Prostate gland (tissue), 2 donors: ENCODE results near the gene LIPT2. TPM values are rescaled to one million over a fixed set of nuclear protein-coding genes. Genes with fewer than 3 reads are reported as not detected.
A peak's percentile ranks its signal among the peaks of the same experiment; 100 is the strongest.
"Not testable (repeated sequence)": the region's sequence is repeated elsewhere in the genome, so short reads cannot be mapped to it uniquely, and the experiment has no call there.

ENCODE experiments used
- DNase-seq: peaks from one replicate; pipeline ENCODE4 v3.0.0-alpha.2; 2019; ENCODE audit warnings: low spot score
- H3K27ac ChIP-seq, 2 donors: fragments of 200-600 bp; sonication (generic); 2 replicates each; pipeline ENCODE4 v1.5.1; 2017 to 2019
- H3K27me3 ChIP-seq: fragments of 200-600 bp; sonication (generic); replicated peaks from 2 replicates; pipeline ENCODE4 v1.5.1; 2019; ENCODE audit not compliant: insufficient read depth
- H3K36me3 ChIP-seq, 2 donors: fragments of 200-600 bp; sonication (generic); 1 replicate in 1 of 2; 2 replicates in 1 of 2; pipeline versions ENCODE4 v1.5.1 to v1.8.1; 2017 to 2019
- H3K4me1 ChIP-seq: fragments of 200-600 bp; sonication (generic); replicated peaks from 2 replicates; pipeline ENCODE4 v1.5.1; 2019
- H3K4me3 ChIP-seq, 2 donors: fragments of 200-600 bp; sonication (generic); 2 replicates each; pipeline ENCODE4 v1.5.1; 2017 to 2019
- H3K9me3 ChIP-seq: fragments of 200-600 bp; sonication (generic); 2 replicates; pipeline ENCODE4 v1.5.1; 2017
- CTCF ChIP-seq, 4 experiments: fragments of 200-600 bp in 2 of 4; fragments of 450-650 bp in 2 of 4; sonication (generic) in 2 of 4; IDR thresholded peaks; 1 replicate in 3 of 4; 2 replicates in 1 of 4; pipeline ENCODE4 v1.5.1; 2016 to 2019; ENCODE audit warnings: antibody characterized with exemption in 4 of 4, mild to moderate bottlenecking in 2 of 4, moderate library complexity in 2 of 4
- POLR2A ChIP-seq: fragments of 450-650 bp; IDR thresholded peaks from one replicate; pipeline ENCODE4 v1.6.1; 2016; ENCODE audit warnings: antibody characterized with exemption, mild to moderate bottlenecking
- POLR2AphosphoS5 ChIP-seq: sonication (generic); formaldehyde crosslinking; IDR thresholded peaks from one replicate; pipeline ENCODE4 v1.6.1; 2017; ENCODE audit warnings: antibody characterized with exemption
- WGBS: methylation state at CpG from one replicate; pipeline ENCODE4 v1.1.5; 2018; 5-methylcytosine and 5-hydroxymethylcytosine counted together
- intact Hi-C: fragments of 100-400 bp; cut with DNase I; formaldehyde crosslinking; loops from one replicate; pipeline ENCODE4 v1.14.2; 2022
- total RNA-seq, 2 donors: library from RNA; depleted of rRNA; stranded (reverse); fragments of >200 nt; gene quantifications; one replicate each; pipeline ENCODE4 v1.1.0, GENCODE V29; 2016

Gene LIPT2
- total RNA-seq, 2 donors from 2014 or later: 17.5 to 25.4 TPM

DNA sequence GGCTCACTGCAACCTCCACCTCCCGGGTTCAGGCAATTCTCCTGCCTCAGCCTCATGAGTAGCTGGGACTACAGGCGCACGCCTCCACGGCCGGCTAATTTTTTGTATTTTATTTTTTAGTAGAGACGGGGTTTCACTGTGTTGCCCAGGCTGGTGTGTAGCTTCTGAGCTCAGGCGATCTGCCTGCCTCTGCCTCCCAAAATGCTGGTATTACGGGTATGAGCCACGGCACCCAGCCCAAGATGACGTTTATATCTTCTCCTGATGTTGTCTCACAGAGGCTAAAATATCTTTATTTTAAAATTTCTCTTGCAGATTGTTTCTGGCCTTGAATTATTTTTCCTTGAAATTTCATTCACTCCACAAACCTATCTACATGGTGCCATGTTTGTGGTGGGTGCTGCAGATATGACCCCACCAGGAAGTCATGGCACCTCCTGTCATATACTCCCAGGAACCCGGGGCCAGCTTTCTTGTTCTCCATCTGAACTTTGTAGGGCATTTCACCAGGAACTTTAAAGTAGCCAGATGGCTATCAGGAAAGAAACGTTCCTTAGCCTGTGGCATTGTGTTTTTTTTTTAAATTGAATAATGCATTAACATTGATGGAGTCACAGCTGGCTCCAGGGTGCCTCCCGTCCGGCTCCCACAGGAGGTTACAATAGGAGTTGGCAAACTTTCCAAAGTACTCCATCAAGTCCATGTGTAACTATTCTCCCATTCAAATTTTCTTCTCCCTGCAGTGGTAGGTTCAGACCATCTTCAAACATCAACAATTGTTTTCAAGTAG, 42.0 kb upstream of the LIPT2 start:
- TF ChIP-seq POLR2AphosphoS5 (no peak), CTCF (IDR thresholded peaks at IDR 0.05) (no peak), POLR2A (no peak)
- no peak overlapping the region for H3K27ac ChIP-seq
- intact Hi-C loops: no loop called here
- H3K9me3 ChIP-seq: no peaks in the 10 kb centered on the region
- no peak for DNase-seq
- H3K4me3 ChIP-seq: no peak overlapping the region
- WGBS: 62% methylated on average over 14 of the region's 14 CpGs
- H3K4me1 ChIP-seq: no peaks in the 10 kb centered on the region
- no peaks in the 10 kb centered on the region for H3K36me3 ChIP-seq
- H3K27me3 ChIP-seq: no peaks in the 10 kb centered on the region

DNA sequence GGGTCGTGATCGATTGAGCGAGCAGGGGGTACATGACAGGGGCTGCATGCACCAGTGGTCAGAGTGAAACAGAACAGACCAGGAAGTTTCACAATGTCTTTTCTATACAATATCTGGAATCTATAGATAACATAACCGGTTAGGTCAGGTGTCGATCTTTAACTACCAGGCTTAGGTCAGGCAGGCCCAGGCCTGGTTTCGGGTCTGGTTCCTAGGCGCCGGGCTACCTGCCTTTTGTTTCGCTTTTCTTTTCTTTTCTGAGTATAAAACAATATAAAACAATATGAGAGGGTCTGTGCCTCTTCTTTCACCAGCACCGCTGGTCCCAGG, 41.4 kb upstream of the LIPT2 start:
- intact Hi-C loops, DNase-seq, H3K27me3 ChIP-seq, H3K36me3 ChIP-seq, H3K27ac ChIP-seq, H3K4me3 ChIP-seq, H3K4me1 ChIP-seq, H3K9me3 ChIP-seq: not testable (repeated sequence)
- WGBS: 69% methylated on average over 10 of the region's 10 CpGs

DNA sequence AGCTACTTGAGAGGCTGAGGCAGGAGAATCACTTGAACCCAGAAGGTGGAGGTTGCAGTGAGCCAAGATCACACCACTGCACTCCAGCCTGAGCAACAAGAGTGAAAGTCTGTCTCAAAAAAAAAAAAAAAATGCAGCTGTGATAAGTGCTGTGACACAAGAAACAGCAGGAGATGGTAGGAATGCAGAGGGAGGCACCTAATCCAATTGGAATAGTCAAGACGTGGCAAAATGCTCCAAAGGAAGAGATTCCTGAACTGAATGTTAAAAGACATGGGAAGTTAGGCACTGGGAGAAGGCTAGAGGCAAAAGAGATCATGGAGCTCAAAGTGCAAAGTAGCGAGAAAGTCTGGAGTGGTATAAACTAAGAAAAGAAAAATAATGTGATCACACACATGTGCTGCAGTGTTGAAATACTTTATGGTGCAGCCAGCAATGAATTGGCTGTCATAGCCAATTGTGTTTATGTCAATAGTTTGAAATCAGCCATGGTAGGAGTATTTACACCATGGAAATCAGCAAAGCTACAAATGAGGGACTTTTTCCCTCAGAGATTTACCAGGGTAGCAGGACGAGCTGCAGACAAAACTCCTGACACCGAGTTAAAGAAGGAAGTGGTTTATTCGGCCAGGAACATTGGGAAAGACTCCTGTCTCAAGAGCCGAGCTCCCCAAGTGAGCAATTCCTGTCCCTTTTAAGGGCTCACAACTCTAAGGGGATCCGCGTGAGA, 40.9 kb upstream of the LIPT2 start:
- no peaks in the 10 kb centered on the region for H3K4me1 ChIP-seq
- no peaks in the 10 kb centered on the region for H3K36me3 ChIP-seq
- intact Hi-C loops: no loop called here
- 56% methylated on average over 8 of the region's 8 CpGs for WGBS
- H3K27ac ChIP-seq: no peak overlapping the region
- no peak overlapping the region for H3K4me3 ChIP-seq
- DNase-seq: no peak
- TF ChIP-seq POLR2AphosphoS5 (no peak), POLR2A (no peak), CTCF (IDR thresholded peaks at IDR 0.05) (no peak)
- no peaks in the 10 kb centered on the region for H3K9me3 ChIP-seq
- H3K27me3 ChIP-seq: no peaks in the 10 kb centered on the region

GRCh38 chr11:74533421-74533820, 39.9 kb upstream of the LIPT2 start:
- H3K4me1 ChIP-seq: no peaks in the 10 kb centered on the region
- intact Hi-C loops: no loop called here
- DNase-seq: no peak
- H3K27me3 ChIP-seq: no peaks in the 10 kb centered on the region
- H3K9me3 ChIP-seq: no peaks in the 10 kb centered on the region
- no peaks in the 10 kb centered on the region for H3K36me3 ChIP-seq
- TF ChIP-seq POLR2AphosphoS5 (no peak), CTCF (IDR thresholded peaks at IDR 0.05) (no peak), POLR2A (no peak)
- WGBS: 85% methylated on average over 9 of the region's 9 CpGs
- no peak overlapping the region for H3K27ac ChIP-seq
- no peak overlapping the region for H3K4me3 ChIP-seq

- intact Hi-C loops: no loop called here
- DNase-seq: peak; percentile 48
- WGBS: 67% methylated on average over 5 of the region's 5 CpGs
These were observed 39.1 kb upstream of the LIPT2 start for GRCh38 chr11:74532501-74533246.

More at GRCh38 chr11:74532501-74533246, 39.1 kb upstream of the LIPT2 start:
- H3K27ac ChIP-seq: no peak overlapping the region
- no peak for TF ChIP-seq POLR2A
- peak; percentile 65 for TF ChIP-seq POLR2AphosphoS5
- no peak for TF ChIP-seq CTCF (IDR thresholded peaks at IDR 0.05)
- no peaks in the 10 kb centered on the region for H3K27me3 ChIP-seq
- H3K9me3 ChIP-seq: no peaks in the 10 kb centered on the region
- no peaks in the 10 kb centered on the region for H3K36me3 ChIP-seq
- H3K4me3 ChIP-seq: no peak overlapping the region
- no peaks in the 10 kb centered on the region for H3K4me1 ChIP-seq
